ENCODE data around the gene GEMIN5. TPM values are rescaled to one million over a fixed set of nuclear protein-coding genes. Genes with fewer than 3 reads are reported as not detected.

Gene GEMIN5
- total RNA-seq, 1 donor from 2014 or later: 35.3 TPM

GRCh38 chr5:154850255-154851062 lies 87.6 kb downstream of the GEMIN5 start, which contains the start of gene FAXDC2:
Gene FAXDC2, minus strand, starts transcription at chr5:154850603. Its CDS starts 12,425 bp downstream, at chr5:154838178.
- Mint-ChIP-seq H3K27me3 (ENCODE audit: low read depth) (no peaks in the 10 kb centered on the region), H3K4me1 (peaks cover 24% of the 10 kb centered on the region), H3K36me3 (ENCODE audit: low read depth) (no peaks in the 10 kb centered on the region), H3K27ac (ENCODE audit: unreplicated experiment) (peak within 1 kb of the TSS; percentile 78), H3K4me3 (peak within 1 kb of the TSS; percentile 78), H3K9me3 (no peaks in the 10 kb centered on the region)
- no peak for TF ChIP-seq CTCF (conservative IDR thresholded peaks at IDR 0.05)
- DNase-seq (ENCODE audit: low read depth, low spot score): peak; percentile 40

- no peak for TF ChIP-seq CTCF (conservative IDR thresholded peaks at IDR 0.05)
- no peaks in the 10 kb centered on the region for H3K27me3 Mint-ChIP-seq (ENCODE audit: low read depth)
- H3K9me3 Mint-ChIP-seq: no peaks in the 10 kb centered on the region
- peak overlapping the region; percentile 78 for H3K4me3 Mint-ChIP-seq
- H3K4me1 Mint-ChIP-seq: peaks cover 24% of the 10 kb centered on the region
- H3K36me3 Mint-ChIP-seq (ENCODE audit: low read depth): no peaks in the 10 kb centered on the region
- no peak for DNase-seq (ENCODE audit: low read depth, low spot score)
- H3K27ac Mint-ChIP-seq (ENCODE audit: unreplicated experiment): peak overlapping the region; percentile 78
These were observed 88.2 kb downstream of the GEMIN5 start for GRCh38 chr5:154849791-154850201.

GRCh38 chr5:154849264-154849785 lies 88.7 kb downstream of the GEMIN5 start:
- H3K36me3 Mint-ChIP-seq (ENCODE audit: low read depth): no peaks in the 10 kb centered on the region
- TF ChIP-seq CTCF (conservative IDR thresholded peaks at IDR 0.05): no peak
- H3K4me3 Mint-ChIP-seq: peak overlapping the region; percentile 78
- H3K27me3 Mint-ChIP-seq (ENCODE audit: low read depth): no peaks in the 10 kb centered on the region
- no peaks in the 10 kb centered on the region for H3K9me3 Mint-ChIP-seq
- H3K27ac Mint-ChIP-seq (ENCODE audit: unreplicated experiment): no peak overlapping the region
- peaks cover 24% of the 10 kb centered on the region for H3K4me1 Mint-ChIP-seq
- no peak for DNase-seq (ENCODE audit: low read depth, low spot score)

GRCh38 chr5:154844809-154845208 lies 93.2 kb downstream of the GEMIN5 start:
- DNase-seq (ENCODE audit: low read depth, low spot score): no peak
- no peaks in the 10 kb centered on the region for H3K9me3 Mint-ChIP-seq
- no peak for TF ChIP-seq CTCF (conservative IDR thresholded peaks at IDR 0.05)
- H3K27ac Mint-ChIP-seq (ENCODE audit: unreplicated experiment): no peak overlapping the region
- no peak overlapping the region for H3K4me3 Mint-ChIP-seq
- H3K27me3 Mint-ChIP-seq (ENCODE audit: low read depth): no peaks in the 10 kb centered on the region
- no peaks in the 10 kb centered on the region for H3K36me3 Mint-ChIP-seq (ENCODE audit: low read depth)
- peaks cover 7% of the 10 kb centered on the region for H3K4me1 Mint-ChIP-seq

GRCh38 chr5:154842689-154843530 lies 95.1 kb downstream of the GEMIN5 start:
- H3K4me1 Mint-ChIP-seq: no peaks in the 10 kb centered on the region
- no peaks in the 10 kb centered on the region for H3K27me3 Mint-ChIP-seq (ENCODE audit: low read depth)
- no peak overlapping the region for H3K27ac Mint-ChIP-seq (ENCODE audit: unreplicated experiment)
- no peaks in the 10 kb centered on the region for H3K9me3 Mint-ChIP-seq
- no peak for DNase-seq (ENCODE audit: low read depth, low spot score)
- H3K4me3 Mint-ChIP-seq: no peak overlapping the region
- no peaks in the 10 kb centered on the region for H3K36me3 Mint-ChIP-seq (ENCODE audit: low read depth)
- no peak for TF ChIP-seq CTCF (conservative IDR thresholded peaks at IDR 0.05)
